ENCODE data around the gene ARHGAP42.
"Not testable (repeated sequence)": the region's sequence is repeated elsewhere in the genome, so short reads cannot be mapped to it uniquely, and the experiment has no call there.

ARHGAP42 gene, protein sequence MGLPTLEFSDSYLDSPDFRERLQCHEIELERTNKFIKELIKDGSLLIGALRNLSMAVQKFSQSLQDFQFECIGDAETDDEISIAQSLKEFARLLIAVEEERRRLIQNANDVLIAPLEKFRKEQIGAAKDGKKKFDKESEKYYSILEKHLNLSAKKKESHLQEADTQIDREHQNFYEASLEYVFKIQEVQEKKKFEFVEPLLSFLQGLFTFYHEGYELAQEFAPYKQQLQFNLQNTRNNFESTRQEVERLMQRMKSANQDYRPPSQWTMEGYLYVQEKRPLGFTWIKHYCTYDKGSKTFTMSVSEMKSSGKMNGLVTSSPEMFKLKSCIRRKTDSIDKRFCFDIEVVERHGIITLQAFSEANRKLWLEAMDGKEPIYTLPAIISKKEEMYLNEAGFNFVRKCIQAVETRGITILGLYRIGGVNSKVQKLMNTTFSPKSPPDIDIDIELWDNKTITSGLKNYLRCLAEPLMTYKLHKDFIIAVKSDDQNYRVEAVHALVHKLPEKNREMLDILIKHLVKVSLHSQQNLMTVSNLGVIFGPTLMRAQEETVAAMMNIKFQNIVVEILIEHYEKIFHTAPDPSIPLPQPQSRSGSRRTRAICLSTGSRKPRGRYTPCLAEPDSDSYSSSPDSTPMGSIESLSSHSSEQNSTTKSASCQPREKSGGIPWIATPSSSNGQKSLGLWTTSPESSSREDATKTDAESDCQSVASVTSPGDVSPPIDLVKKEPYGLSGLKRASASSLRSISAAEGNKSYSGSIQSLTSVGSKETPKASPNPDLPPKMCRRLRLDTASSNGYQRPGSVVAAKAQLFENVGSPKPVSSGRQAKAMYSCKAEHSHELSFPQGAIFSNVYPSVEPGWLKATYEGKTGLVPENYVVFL

DNA sequence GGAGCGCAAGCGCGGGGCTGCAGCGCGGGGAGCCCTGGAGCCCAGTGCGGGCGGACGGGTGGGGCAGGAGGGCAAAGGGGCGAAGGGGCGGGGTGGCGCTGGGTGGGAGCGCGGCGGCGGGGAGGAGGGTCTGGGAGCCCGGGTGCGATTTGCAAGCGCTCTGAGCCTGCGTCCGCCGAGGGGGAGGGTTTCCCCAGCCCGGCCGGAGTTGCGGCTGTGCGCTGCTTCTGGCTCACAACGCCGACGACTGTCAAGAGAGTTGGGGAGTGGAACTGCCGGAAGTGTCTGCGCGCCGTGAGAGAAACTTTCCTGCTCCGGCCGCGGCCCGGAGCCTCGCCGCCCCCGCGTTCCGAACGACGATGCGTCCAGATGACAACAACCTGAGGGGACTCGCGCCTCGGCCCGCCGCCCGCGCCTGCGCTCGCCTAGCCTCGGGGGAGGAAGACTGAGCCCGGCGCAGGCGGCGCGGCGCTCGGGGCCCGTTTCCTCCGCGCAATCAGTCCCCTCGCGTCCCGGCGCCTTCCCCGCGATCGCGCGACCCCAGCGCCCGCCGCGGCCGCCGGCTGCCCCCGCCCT lies at the start of gene ARHGAP42:
Gene ARHGAP42 (plus strand): TSS at position 235 of the 576 bp plus-strand sequence. CDS start 391 bp downstream, outside the sequence.
- DNase-seq (ENCODE audit: low read depth), result peak; percentile 67

DNA sequence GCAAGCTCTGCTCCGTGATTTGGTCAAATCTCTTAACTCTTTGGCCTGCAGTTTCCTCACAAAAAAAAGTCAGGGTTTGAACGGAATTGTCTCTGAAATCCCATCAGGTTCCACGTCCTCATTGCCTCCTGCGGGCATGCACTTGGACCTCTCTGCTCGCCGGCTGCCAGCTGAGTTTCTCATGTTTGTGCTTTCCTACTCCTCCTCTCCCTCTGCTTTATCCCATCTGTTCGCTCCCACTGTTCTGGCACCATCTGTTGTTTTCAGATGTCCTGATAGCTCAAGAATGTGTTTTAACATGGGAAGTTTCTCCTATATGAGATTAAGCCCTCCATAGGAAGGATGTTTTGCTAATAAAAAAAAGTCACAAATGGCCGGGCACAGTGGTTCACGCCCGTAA lies 49.4 kb upstream of the ARHGAP42 start:
- no peak for DNase-seq (ENCODE audit: low read depth)

DNA sequence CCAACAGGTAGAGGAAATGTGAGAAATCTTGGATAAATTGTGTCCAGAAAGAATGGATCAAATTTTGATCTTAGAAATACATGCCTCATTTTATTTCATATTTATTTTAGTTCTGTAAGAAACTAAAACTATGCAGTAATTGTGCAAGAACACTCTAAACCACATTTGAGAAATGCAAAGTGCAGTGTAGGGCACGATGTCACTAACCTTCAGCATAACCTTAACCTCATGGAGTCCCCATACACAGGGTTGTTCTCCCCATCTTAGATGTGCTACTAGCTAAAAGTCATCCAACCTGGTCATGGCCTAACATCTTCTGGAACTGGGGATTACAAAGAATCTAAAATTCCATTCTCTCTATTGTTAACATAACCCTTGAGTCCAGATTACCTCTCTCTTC lies 48.4 kb upstream of the ARHGAP42 start:
- no peak for DNase-seq (ENCODE audit: low read depth)

DNA sequence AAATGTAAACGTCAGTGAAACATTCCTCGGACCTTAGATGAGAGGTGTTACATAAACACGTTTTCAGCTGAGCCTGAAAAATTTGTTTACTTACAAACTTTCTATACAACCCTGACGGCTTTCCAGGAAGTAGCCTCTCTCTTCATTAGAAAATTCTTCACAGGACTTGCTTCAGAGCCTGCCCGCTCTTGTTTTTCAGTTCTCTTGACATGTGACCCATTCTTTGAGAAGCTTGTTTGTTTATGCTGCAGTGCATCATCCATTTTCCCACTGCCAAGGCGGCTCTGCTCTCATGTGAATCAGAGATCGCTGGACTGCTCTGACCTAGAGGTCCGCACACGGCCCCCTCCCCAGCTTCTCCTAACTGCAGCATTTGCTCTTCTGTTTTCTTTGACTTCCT lies 47.9 kb upstream of the ARHGAP42 start:
- DNase-seq (ENCODE audit: low read depth), result peak; percentile 23

DNA sequence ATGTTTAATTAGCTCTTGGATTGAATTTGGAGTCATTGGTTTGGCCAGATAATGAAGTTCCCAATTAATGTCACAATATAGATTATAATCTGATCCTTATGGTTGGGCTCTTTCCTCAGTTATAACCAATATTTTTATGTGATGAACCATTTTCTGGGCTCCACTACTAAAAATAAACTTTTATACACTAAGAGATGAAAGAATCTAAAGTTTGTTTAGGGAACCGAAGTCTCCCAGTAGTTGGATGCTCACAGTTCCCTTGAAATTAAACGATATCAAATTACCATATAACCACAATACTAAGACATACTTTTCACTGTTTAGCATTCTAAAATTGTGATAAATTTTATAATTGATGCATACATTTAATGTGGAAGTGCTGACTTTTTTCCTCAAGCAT lies 47.0 kb upstream of the ARHGAP42 start:
- DNase-seq (ENCODE audit: low read depth), result no peak

DNA sequence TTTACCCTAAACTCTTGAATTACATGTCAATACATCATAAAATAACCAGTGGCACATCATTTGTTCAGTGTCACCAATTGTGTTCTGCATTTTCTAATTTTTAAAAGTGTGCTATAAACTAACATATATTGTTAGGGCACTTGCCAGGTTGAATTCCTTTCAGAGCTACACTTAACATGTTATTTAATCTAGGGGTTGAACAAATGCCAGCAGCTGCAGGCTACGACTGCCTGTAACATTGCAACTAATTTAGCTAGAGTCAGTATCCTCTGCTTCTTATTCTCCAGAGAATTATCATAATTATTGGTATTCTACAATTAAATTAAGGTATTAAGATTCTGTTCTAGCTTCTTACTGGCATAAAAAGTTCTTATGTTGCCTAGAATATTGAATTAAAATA lies 46.4 kb upstream of the ARHGAP42 start:
- no peak for DNase-seq (ENCODE audit: low read depth)

DNA sequence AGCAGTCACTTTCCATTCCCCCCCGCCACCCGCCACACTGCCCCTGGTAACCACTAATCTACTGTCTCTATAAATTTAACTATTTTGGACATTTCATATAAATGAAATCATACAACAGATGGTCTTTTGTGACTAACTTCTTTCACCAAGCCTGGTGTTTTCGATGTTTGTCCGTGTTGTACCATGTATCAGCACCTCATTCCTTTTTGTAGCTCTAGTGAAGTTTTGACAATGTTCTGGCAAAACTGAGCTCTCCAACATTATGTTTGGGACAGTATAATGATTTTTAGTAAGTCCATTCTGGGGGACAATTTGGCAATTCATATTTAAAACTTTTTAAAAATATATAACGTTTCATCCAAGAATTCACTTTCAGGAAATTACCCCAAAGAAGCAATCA lies 45.6 kb upstream of the ARHGAP42 start:
- no peak for DNase-seq (ENCODE audit: low read depth)

DNA sequence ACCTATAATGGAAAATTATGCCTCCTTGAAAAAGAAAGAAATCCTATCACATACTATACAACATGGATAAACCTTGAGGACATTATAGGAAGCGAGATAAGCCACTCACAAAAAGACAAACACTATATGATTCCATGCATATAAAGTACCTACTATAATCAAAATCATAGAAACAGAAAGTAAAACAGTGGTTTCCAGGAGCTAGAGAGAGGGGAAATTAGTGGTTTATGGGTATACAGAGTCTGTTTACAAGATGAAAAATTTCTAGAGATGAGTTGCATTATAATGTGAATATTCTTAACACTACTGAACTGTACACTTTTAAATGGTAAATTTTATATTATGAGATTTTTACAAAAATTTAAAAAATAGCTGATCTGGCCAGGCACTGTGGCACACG lies 40.5 kb upstream of the ARHGAP42 start:
- no peak for DNase-seq (ENCODE audit: low read depth)

DNA sequence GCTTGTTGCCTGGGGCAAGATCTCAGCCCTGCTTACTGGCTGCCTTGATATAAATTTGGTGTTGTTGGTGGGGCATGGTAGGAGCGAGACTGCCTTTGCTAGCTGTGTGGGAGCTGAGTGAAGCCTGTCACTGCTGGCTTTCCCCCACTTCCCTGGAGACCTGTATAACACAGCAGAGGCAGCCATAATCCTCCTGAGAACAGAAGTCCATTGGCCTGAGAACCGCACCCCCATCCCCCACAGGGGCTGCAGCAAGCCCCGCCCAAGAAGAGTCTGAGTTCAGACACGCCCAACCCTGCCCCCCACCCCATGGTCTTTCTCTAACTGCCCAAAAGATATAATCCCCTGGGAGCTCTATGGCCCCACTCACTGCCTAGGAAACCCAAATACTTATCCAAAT lies 39.2 kb upstream of the ARHGAP42 start:
- no peak for DNase-seq (ENCODE audit: low read depth)

DNA sequence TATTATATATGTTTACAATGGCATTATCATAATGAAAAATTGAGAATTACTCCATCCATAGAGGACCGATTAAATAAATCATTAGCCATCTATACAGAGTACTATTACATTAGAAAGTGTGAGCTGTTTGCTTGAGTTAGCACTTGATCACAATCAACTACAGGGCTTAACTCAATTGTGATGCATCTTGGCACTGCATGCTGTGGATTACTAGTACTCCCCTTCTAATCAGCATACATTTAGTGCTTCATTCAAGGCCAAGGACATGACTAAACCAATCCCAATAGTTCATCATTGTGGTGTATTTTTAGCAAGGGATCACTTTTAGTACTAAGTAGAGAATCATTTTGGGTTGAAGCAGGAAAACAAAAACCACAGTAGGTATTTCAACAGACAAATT lies 23.5 kb upstream of the ARHGAP42 start:
- DNase-seq (ENCODE audit: low read depth), result no peak

DNA sequence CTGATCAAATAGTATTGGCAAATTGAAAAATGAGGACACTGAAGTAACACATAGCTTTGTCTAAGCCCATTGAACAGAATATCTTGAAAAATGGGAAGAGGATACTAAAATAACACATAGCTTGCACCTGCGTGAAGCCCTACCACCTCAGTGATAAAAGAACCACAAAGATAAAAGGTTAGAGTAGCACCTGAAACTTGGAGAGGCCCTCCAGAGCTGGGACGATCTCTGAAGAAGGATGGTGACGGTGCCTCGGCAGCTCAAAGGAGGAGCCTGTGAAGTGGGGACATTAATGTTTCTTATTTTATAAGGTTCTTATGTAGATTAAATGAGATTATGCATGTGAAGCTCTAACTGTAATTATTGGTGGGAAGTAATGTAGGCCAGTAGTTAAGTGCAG lies 23.1 kb upstream of the ARHGAP42 start:
- DNase-seq (ENCODE audit: low read depth), result no peak

DNA sequence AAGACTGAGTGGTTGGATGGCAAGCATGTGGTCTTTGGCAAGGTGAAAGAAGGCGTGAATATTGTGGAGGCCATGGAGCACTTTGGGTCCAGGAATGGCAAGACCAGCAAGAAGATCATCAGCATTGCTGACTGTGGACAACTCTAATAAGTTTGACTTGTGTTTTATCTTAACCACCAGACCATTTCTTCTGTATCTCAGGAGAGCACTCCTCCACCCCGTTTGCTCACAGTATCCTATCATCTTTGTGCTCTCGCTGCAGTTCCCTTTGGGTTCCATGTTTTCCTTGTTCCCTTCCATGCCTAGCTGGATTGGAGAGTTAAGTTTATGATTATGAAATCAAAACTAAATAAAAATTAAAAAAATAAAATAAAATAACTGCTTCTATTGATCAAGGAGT lies 20.3 kb upstream of the ARHGAP42 start:
- not testable (repeated sequence) for DNase-seq (ENCODE audit: low read depth)

DNA sequence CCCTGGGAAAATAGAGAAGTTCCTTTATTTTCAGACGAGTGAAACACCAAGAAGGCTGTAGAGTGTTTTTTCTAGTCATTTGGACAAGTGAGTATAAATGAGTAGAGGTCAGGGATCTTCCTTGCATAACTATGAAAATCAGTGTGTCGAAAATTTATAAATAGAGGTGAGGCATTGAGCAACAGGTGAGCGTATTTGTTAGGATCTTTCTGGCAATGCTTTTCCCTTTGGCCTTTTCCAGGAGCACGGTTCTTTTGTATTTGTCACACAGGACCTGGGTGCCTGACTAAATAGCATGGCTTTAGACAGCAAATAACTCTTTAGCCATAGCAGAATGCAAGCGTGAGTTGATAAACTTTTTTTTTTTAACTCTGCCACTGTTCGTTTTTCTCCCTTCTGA lies 19.6 kb upstream of the ARHGAP42 start:
- no peak for DNase-seq (ENCODE audit: low read depth)

DNA sequence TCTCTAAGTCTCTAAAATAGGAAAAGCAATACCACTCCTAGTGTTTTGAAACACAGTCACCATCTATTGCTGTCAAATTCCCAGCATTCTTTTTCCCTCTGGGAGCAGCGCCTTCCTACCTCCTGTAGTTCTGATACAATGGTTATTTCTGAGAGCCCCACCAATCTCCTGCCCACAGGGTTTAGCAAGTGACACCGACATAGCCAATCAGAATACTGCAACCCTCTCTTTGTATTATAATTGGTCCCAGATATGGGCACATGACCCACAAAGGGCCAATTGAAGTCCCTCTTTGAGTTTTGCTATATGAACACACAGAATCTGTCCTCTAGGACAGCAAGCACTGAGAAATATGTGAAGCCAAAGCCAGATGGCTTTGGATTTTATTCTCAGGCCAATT lies 16.9 kb upstream of the ARHGAP42 start:
- peak; percentile 30 for DNase-seq (ENCODE audit: low read depth)

DNA sequence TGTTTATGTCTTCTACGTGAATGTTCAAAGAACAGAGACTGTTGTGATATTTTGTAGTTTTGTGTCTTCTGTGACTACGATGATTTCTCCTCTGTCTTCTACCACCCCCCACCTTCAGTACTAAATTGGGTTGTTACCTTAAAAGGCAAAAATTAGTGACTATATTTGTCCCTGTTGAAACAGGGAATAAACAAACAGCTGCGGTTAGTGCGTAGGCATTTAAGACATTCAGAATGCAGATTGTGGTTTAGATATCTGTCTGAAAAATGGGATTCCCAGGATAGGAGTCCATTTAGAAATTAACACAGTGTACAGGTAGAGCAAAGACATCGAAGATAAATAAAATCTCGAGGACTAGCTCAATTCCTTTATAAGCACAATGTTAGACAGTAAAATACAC lies 15.6 kb upstream of the ARHGAP42 start:
- peak; percentile 74 for DNase-seq (ENCODE audit: low read depth)

DNA sequence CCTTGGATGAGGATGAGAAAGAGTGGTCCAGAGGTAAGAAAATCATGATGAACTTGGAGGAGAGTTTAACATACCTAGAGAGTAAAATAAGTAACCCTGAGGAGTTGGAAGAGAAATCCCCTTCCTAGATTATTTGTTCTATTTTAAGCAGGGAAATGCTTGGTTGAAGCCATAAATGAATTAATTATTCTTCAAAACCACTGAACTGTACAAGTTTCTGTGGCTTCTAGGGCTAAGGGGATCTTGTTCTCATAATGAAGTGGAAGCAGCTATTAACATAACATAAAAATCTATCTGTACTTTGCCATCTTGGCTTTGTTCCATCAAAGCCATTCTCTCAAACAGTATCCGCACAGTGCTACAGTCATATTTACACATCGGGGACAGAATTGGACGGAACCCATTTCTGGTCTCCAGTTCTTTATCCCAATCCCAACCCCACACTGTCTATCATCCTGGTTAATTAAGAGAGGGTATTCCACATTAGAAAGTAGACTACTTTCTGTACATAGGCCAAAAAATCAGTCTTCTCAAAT lies 14.5 kb upstream of the ARHGAP42 start:
- no peak for DNase-seq (ENCODE audit: low read depth)

DNA sequence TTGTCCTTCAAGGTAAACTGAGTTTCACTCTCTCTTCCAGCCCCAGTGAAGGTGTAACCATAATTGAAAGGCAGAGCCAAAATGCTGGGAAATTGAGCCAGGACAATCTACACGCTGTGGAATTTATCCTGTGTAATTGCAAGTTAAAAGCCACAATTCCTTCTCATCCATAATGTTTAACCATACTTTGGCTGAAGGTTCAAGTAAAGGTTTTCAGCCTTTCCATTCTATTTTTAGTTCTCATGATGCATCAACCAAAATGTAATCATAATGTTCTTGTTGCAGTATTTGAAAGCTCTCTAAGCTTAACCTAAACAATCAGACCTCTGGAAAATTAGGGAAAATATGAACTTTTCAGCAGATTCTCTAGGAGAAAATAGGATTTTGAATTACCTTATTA lies 14.0 kb upstream of the ARHGAP42 start:
- peak; percentile 18 for DNase-seq (ENCODE audit: low read depth)

DNA sequence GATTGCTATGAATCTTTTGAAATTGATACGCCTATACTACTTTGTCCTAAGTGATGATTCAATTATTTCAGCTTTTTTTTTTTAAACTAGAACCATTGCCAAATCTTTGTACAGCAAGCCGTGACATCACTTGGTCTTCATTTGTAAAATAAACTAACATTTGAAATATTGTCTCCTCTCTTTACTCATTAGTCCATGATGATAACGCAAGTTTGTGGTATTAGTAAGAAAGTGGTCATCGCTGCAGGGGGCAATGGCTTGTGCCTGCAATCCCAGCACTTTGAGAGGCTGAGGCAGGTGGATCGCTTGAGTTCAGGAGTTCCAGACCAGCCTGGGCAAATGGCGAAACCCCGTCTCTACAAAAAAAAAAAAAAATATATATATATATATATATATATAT lies 12.9 kb upstream of the ARHGAP42 start:
- peak; percentile 56 for DNase-seq (ENCODE audit: low read depth)

DNA sequence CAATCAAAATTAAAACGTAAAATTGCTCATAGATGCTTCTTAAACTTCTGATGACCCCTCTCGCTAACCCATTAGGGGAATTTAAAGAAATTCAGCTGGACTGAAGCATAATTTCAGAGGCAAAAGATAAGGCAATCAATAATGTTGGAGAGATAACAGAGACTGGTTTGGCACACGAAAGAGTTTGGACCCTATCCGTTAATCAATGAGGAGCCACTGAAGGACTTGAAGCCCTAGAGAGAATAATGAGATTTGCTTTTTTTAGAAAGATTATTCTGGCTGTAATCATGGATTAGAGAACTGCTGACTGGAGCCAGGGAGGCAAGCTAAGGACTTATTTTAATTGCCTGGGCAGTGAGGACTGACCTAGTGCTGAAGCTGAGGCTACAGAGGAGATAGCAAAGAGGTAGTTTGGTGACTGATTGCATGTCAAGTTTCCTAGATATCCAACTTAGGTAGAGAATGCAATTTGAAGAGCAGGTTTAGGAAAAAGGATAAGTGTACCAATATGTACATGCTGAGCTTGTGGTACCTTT lies 11.9 kb upstream of the ARHGAP42 start:
- DNase-seq (ENCODE audit: low read depth), result no peak

DNA sequence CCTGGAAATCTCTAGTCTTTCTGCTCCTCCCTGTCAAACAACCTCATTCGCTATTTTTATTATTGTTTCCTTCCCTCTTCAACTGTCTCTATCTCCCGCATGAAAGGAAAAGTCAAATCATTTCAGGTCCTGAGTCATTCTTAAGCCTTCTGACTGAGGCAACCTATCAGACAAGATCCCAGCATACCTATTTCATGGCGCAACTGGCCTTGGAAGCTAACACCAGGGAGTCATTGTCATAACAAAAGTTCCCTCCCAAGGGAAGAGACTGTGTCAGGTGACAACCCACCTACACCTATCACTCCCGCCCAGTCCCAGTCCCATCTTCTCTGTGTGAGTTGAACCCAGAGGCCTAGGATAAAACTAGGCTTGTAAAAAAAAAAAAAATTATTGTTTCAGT lies 10.2 kb upstream of the ARHGAP42 start:
- no peak for DNase-seq (ENCODE audit: low read depth)

DNA sequence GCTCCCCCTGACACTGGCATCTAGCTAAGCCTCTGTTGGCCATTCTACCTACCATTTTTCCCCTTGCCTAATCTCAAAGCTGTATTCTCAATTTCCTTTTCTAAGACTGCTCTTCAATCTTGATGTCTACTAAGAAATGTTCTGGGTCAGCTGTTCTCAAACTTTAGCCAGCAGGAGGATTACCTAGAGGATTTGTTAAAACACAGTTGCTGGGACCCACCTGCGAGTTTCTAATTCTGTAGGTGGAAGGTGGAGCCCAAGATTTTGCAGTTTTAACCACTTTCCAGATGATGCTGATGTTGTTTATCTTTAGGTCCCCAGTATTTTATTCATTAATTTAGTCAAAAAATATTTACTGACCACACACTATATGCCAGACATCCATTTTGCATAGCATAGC lies 9.3 kb upstream of the ARHGAP42 start:
- DNase-seq (ENCODE audit: low read depth), result no peak

DNA sequence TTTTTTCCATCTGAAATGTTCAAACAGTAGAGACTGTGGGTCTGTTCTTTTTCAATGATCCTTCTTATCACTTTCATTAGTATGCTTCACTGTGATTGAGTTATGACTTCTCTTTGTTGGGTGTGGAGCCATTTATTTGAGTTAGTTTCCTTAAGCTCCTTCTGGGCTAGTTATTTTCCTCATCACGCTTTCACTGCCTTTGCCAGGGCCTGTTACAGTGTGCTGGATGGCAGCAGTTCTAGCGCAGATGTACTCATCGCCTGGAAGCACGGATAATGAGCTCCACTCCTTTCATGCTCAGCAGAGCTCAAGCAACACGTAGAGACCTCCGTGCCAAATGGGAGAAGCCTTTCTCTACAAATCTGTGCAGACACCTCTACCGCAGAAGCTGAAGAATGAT lies 7.0 kb upstream of the ARHGAP42 start:
- no peak for DNase-seq (ENCODE audit: low read depth)
